ENCODE measurements around the gene PITPNC1.

Gene PITPNC1

DNA sequence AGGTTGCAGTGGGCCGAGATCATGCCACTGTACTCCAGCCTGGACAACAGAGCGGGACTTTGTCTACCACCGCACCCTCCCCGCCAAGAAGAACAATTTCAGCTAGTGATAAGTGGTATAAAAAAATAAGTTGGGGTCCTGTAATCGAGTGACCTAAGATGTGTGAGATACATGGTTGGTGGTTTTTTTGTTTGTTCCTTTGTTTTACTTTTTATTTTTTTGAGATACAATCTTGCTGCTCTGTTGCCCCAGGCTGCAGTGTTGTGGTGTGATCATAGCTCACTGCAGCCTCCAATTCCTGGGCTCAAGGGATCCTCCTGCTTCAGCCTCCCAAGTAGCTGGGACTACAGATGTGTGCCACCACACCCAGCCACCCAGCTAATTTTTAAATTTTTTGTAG, 58.7 kb downstream of the PITPNC1 start:
- no peak for DNase-seq

- DNase-seq = no peak
These were observed 59.2 kb downstream of the PITPNC1 start for GRCh38 chr17:67436233-67436632.

- DNase-seq = no peak
These were observed 61.6 kb downstream of the PITPNC1 start for GRCh38 chr17:67438667-67439066.

- no peak for DNase-seq
These were observed 62.2 kb downstream of the PITPNC1 start for GRCh38 chr17:67439269-67439668.

DNA sequence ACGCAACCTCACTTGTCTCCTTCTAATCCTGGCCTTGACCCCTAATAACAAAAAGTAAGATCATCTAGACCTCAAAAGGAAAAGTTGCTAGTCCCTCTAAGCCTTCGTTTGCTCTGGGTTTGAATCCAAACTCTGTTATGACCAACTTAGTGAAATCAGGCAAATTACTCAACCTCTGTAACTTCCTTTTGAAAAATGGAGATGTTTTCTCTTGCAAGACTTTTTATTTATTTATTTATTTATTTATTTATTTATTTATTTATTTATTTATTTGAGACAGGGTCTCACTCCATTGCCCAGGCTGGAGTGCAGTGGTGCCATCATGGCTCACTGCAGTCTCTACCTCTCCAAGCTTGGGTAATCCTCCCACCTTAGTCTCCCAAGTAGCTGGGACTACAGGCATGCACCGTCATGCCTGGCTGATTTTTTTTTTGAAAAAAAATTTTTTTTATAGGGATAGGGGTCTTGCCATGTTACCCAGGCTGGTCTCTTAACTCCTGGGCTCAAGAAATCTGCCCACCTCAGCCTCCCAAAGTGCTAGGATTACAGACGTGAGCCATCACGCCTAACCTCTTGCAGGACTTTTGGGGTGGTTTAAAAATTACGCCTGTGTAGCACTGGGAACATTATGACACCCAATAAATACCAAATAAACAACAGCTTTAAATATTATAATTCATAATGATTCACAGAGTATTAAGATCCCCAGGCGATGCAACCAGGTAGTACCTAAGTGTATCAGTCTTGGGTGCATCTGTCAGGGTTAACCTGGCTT, 63.4 kb downstream of the PITPNC1 start:
- DNase-seq = no peak

- peak; percentile 40 to 85 for DNase-seq
These were observed 64.2 kb downstream of the PITPNC1 start for GRCh38 chr17:67441052-67441895.

GRCh38 chr17:67441896-67442219, 64.8 kb downstream of the PITPNC1 start:
- DNase-seq = no peak

- no peak for DNase-seq
These were observed 65.9 kb downstream of the PITPNC1 start for GRCh38 chr17:67442787-67443624.

DNA sequence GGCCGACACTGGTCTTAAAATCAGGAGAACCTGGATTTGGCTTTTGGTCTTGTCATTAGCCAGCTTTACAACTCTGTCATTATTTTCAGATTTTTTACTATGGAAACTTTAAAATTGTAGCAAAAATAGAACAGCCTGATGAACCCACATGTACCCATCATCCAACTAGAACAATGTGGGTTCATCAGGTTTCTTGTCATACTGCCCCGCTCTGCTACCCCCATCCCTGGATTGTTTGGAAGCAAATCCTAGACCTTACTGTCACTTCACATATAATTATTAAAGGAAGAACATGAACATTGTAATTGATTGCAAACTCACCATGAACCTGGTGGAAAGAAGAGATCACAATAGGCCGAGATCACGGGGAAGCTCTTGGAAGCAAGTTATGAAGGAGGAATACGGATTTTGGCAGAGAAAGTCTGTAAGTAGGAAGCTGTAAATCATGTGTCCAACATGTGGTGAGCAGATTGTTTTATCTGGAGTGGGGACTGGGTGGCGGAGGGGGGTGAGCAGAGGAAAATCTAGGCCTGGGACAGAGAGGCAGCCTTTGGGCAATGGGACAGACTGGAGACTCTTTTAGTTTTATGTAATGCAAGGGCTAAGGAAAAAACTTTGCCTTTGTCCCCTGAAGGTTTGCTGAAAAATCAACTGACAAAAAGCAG, 67.0 kb downstream of the PITPNC1 start:
- DNase-seq = no peak

- DNase-seq = no peak
These were observed 71.4 kb downstream of the PITPNC1 start for GRCh38 chr17:67448449-67448848.

DNA sequence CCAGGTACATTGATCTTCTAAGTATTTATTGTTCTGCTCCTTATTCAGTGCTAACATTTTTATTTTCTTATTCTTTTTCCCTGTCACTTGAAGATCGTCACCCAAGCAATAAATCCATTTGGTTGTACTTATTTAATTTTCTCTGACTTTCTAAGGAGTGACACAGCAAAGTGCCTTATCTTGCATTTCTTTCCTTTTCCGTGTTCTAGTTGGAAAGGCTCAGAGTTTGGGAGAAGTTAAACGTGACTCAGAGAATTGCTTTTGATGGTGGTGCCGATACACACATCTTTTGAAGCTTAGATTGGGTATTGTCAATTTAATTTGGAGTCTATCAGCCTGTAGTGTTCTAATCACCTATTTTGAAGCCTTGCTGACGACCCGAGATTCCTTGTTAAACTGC, 72.0 kb downstream of the PITPNC1 start:
- DNase-seq = no peak

GRCh38 chr17:67449845-67450755, 73.0 kb downstream of the PITPNC1 start:
- no peak for DNase-seq

DNA sequence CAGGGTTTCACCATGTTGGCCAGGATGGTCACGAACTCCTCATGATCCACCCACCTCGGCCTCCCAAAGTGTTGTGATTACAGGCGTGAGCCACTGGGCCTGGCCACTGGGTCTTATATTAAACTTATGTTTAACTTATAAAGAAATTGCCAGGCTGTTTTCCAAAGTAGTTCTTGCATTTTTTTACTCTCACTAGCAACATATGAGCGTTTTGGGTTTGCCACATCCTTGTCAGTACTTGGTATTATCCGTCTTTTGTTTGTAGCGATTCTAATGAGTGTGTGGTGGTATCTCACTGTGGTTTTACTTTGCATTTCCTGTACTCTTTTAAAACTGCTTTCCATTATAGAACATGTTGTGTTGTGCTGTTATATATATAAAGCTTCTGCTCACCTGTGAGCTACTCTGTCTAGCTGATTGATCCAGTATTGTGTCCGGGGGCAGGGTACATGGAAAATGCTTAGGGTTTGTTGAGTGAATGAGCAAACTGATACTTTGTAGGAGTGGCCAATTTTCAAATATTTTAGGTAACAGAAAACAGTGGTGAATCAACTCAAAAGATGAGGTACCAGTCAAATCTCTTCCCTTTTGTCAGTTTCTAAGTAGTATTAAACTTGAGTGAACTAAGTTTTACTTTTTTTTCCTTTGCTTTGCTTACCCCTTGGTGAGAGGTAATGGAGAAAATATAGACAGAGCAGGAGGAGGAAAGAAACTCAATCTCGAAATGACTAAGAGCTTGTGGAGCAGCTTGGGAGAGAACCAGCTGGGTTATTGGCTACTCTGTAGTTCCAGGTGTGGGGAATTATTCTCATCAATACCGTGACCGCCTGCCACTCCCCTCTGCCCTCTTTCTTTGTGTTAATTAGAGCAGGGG, 75.8 kb downstream of the PITPNC1 start:
- no peak for DNase-seq

DNA sequence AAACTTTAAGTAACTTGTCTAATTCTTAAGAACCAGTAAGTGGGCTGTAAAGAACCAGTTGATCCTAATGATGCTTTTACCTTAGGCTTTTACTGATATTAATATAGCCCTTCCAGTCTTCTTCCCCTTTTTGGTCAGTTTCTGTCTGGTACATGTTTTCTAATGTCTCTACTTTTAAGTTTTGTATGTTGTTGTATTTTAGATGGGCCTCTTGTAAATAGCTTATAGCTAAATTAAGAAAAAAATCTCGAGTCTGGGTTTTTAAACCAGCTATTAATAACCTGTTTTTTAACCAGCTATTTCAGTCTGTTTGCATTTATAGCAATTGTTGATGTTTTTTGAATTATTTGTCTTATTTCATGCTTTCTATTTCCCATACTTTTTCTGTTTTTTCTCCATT, 79.0 kb downstream of the PITPNC1 start:
- no peak for DNase-seq

DNA sequence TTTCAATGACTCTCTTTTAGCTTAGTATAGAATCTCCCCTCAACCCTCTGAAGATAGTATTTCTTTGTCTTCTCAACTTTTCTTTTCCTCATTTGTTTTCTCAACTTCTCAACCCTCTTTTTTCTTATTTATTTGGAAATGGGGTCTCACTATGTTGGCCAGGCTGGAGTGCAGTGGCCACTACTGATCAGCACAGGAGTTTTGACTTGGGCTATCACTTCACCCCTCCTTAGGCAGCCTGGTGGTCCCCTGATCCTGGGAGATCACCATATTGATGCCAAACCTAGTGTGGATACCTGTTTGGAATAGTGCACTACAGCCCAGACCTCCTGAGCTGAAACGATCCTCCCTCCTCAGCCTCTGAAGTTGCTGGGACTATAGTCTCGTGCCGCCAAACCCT, 79.8 kb downstream of the PITPNC1 start:
- DNase-seq = no peak

- DNase-seq = no peak
These were observed 81.1 kb downstream of the PITPNC1 start for GRCh38 chr17:67458203-67458602.

GRCh38 chr17:67459985-67460384, 82.9 kb downstream of the PITPNC1 start:
- DNase-seq = no peak

DNA sequence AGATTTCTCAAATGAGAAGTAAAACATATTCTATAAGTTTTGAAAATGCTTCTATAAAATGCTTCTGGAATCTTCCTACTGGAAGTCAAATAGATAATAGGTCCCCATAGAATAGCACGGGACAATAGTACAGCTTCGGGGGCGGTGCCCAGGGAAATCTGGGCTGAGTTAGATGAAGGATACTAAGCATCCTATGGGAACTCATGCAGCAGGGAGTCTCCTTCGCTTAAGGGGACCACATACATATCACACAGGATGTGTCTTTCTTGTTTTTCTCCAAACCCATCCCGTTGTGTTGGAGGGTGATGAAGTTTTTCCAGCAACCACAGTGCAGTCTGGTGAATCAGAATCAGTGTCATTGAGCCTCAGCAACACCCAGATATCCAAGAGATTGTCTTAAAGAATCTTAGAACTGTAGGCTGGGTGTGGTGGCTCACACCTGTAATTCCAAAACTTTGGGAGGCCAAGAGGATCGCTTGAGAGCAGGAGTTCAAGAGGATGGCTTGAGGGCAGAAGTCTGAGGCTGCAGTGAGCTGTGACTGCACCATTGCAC, 84.2 kb downstream of the PITPNC1 start:
- DNase-seq = peak in 1 of 2 experiments; percentile 59

- no peak for DNase-seq
These were observed 84.8 kb downstream of the PITPNC1 start for GRCh38 chr17:67461876-67462275.

DNA sequence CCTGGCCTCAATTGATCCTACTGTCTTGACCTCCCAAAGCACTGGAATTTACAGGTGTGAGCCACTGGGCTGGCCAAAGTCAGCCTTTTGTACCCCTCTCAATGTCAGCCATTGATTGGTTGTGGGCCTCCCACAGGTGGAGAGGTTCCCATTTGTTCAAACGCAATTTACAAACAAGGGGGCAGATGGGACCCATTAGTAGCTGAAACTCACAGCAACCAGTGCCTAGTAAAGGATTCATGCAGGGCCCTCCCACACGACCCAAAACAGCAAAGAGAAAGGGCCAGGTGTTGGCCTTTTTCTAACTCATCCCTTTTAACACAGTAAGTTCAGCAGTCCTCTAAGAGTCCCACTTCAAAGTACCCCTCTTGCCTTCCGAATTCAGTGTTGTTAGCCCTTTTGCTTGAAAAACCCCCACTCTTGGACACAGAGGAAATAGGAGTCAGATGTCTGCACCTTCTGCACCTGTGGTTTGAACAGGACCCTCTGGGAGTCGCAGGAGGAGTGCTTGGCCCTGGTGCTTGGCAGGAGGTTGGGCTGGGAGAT, 89.2 kb downstream of the PITPNC1 start:
- DNase-seq = no peak

Measured in stimulated activated CD4-positive, alpha-beta T cell treated with anti-CD3 and anti-CD28 coated beads, Interleukin-4, amount 100 ng/mL, for 4 hours (primary cell).